Measurements from ENCODE around the gene WSB2. TPM values are rescaled to one million over a fixed set of nuclear protein-coding genes. Genes with fewer than 3 reads are reported as not detected.

WSB2 gene
- total RNA-seq, 1 experiment from 2014 or later = 55.9 TPM

DNA sequence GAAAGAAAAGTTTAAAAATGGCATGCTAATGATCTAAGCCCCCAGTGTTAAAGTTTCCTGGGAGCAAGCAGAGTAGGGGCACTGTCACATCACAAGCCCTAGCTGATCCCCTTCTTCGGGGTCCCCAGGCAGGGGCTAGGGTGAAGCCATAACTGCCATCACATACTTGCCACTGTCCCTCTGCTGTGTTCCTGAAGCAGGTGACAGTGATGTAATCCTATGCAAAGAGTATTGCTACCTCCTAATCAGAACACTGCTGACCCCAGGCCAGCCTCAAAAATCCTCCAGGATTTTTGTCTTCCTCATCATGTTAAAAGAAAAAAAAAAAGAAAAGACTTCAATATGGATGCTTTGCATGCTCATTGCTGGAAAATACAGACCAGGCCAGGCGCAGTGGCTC is 45.7 kb downstream of the WSB2 start:
- no peaks in the 10 kb centered on the region for H3K27me3 Mint-ChIP-seq (ENCODE audit: insufficient read depth, unreplicated experiment)
- H3K4me3 Mint-ChIP-seq (ENCODE audit: unreplicated experiment) = no peak overlapping the region
- H3K36me3 Mint-ChIP-seq (ENCODE audit: insufficient read depth, unreplicated experiment) = peaks cover 13% of the 10 kb centered on the region
- H3K4me1 Mint-ChIP-seq (ENCODE audit: insufficient read depth, unreplicated experiment) = peaks cover 6% of the 10 kb centered on the region
- intact Hi-C loops (cut with micrococcal nuclease) = no loop called here
- TF ChIP-seq, protein P1, sequence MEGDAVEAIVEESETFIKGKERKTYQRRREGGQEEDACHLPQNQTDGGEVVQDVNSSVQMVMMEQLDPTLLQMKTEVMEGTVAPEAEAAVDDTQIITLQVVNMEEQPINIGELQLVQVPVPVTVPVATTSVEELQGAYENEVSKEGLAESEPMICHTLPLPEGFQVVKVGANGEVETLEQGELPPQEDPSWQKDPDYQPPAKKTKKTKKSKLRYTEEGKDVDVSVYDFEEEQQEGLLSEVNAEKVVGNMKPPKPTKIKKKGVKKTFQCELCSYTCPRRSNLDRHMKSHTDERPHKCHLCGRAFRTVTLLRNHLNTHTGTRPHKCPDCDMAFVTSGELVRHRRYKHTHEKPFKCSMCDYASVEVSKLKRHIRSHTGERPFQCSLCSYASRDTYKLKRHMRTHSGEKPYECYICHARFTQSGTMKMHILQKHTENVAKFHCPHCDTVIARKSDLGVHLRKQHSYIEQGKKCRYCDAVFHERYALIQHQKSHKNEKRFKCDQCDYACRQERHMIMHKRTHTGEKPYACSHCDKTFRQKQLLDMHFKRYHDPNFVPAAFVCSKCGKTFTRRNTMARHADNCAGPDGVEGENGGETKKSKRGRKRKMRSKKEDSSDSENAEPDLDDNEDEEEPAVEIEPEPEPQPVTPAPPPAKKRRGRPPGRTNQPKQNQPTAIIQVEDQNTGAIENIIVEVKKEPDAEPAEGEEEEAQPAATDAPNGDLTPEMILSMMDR (IDR thresholded peaks at IDR 0.05; ENCODE audit: unreplicated experiment) = no peak
- DNase-seq (ENCODE audit: unreplicated experiment) = no peak
- CTCF ChIA-PET = no interaction called here
- POLR2A ChIA-PET = no interaction called here
- no peaks in the 10 kb centered on the region for H3K9me3 Mint-ChIP-seq (ENCODE audit: unreplicated experiment)
- no peak overlapping the region for H3K27ac Mint-ChIP-seq (ENCODE audit: low read depth, unreplicated experiment)
- no TSS peak for BruUV-seq (replicated peaks)

DNA sequence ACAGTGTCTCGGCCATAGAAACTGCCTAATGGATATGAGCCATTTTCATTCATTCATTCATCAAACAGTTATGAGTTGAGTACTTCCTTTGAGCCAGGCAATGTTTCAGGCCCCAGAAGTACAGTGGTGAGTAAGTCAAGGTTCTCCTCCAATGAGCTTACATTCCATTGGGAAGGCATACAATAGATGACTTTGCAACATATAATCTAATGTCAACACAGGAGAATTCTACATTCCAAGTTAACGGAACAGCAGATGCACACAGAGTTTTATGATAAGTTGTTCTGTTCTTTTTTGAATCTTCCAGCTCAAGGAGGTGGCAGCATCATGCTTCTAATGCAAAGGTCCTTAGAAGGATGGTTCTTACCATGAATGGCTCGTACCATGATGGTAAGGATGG is 47.7 kb downstream of the WSB2 start:
- Mint-ChIP-seq H3K36me3 (ENCODE audit: insufficient read depth, unreplicated experiment) (peaks cover 6% of the 10 kb centered on the region), H3K4me3 (ENCODE audit: unreplicated experiment) (no peak overlapping the region), H3K27me3 (ENCODE audit: insufficient read depth, unreplicated experiment) (no peaks in the 10 kb centered on the region), H3K27ac (ENCODE audit: low read depth, unreplicated experiment) (no peak overlapping the region), H3K9me3 (ENCODE audit: unreplicated experiment) (no peaks in the 10 kb centered on the region), H3K4me1 (ENCODE audit: insufficient read depth, unreplicated experiment) (peaks cover 6% of the 10 kb centered on the region)
- TF ChIP-seq, protein P1 (IDR thresholded peaks at IDR 0.05; ENCODE audit: unreplicated experiment) = no peak
- ChIA-PET POLR2A (no interaction called here), CTCF (interaction anchor here (0.7 kb wide), 1 partner anchor 43 kb away, joined by 3 read pairs; no protein-coding TSS in a partner anchor)
- no TSS peak for BruUV-seq (replicated peaks)
- intact Hi-C loops (cut with micrococcal nuclease) = no loop called here
- DNase-seq (ENCODE audit: unreplicated experiment) = no peak

DNA sequence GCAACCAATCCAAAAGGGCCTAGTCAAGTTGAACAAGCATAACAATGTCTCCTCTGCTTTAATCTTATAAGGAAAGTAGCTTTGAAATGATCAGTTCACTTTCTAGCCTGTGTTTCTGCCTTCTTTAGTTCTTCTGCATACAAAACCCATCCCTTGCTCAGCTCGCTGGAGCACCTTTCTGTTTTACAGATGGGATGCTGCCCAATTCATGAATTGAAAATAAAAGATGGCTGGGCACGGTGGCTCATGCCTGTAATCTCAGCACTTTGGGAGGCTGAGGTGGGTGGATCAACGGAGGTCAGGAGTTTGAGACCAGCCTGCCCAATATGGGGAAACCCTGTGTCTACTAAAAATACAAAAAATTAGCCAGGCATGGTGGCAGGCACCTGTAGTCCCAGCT is 49.0 kb downstream of the WSB2 start:
- H3K27ac Mint-ChIP-seq (ENCODE audit: low read depth, unreplicated experiment) = no peak overlapping the region
- H3K4me3 Mint-ChIP-seq (ENCODE audit: unreplicated experiment) = no peak overlapping the region
- POLR2A ChIA-PET = no interaction called here
- peaks cover 6% of the 10 kb centered on the region for H3K36me3 Mint-ChIP-seq (ENCODE audit: insufficient read depth, unreplicated experiment)
- CTCF ChIA-PET = interaction anchor here (0.6 to 0.9 kb wide), 2 partner anchors 23 to 1062 kb away, joined by 3 read pairs; no protein-coding TSS in a partner anchor
- no peaks in the 10 kb centered on the region for H3K4me1 Mint-ChIP-seq (ENCODE audit: insufficient read depth, unreplicated experiment)
- DNase-seq (ENCODE audit: unreplicated experiment) = no peak
- intact Hi-C loops (cut with micrococcal nuclease) = no loop called here
- no peaks in the 10 kb centered on the region for H3K9me3 Mint-ChIP-seq (ENCODE audit: unreplicated experiment)
- TF ChIP-seq, protein P1 (IDR thresholded peaks at IDR 0.05; ENCODE audit: unreplicated experiment) = no peak
- no peaks in the 10 kb centered on the region for H3K27me3 Mint-ChIP-seq (ENCODE audit: insufficient read depth, unreplicated experiment)
- no TSS peak for BruUV-seq (replicated peaks)

DNA sequence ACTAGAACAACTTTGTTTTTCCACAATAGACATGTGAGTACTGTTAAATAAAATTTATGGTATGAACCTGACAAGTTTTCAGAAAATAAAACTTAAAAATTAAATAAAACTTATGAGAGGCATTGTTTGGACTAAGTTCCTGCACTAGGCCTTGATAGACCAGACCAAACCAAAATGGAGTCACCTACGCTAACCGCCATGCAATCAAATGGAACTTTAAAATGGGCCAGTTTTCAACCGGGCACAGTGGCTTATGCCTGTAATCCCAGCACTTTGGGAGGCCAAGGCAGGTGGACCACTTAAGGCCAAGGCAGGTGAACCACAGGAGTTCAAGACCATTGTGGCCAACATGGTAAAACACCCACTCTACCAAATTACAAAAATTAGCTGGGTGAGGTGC is 49.6 kb downstream of the WSB2 start:
- Mint-ChIP-seq H3K36me3 (ENCODE audit: insufficient read depth, unreplicated experiment) (peaks cover 2% of the 10 kb centered on the region), H3K4me3 (ENCODE audit: unreplicated experiment) (no peak overlapping the region), H3K4me1 (ENCODE audit: insufficient read depth, unreplicated experiment) (no peaks in the 10 kb centered on the region), H3K27ac (ENCODE audit: low read depth, unreplicated experiment) (no peak overlapping the region), H3K9me3 (ENCODE audit: unreplicated experiment) (no peaks in the 10 kb centered on the region), H3K27me3 (ENCODE audit: insufficient read depth, unreplicated experiment) (no peaks in the 10 kb centered on the region)
- no TSS peak for BruUV-seq (replicated peaks)
- CTCF ChIA-PET = interaction anchor here (0.6 kb wide), 1 partner anchor 1061 kb away, joined by 3 read pairs; no protein-coding TSS in a partner anchor
- intact Hi-C loops (cut with micrococcal nuclease) = no loop called here
- TF ChIP-seq, protein P1 (IDR thresholded peaks at IDR 0.05; ENCODE audit: unreplicated experiment) = no peak
- DNase-seq (ENCODE audit: unreplicated experiment) = no peak
- POLR2A ChIA-PET = no interaction called here

Data from MCF 10A (cell line).